Mesothelial cell of epicardium (in vitro differentiated cells): Measurements from ENCODE around the gene SULF2. TPM values are rescaled to one million over a fixed set of nuclear protein-coding genes. Genes with fewer than 3 reads are reported as not detected.

ENCODE experiments used
- DNase-seq, 2 experiments: peaks; one replicate each; pipeline ENCODE4 v3.0.0; 2021; ENCODE audit warnings: low spot score in 2 of 2; ENCODE audit not compliant: unreplicated experiment in 2 of 2
- H3K27ac Mint-ChIP-seq: 2 replicates; pipeline ENCODE4 v1.8.0; 2021; ENCODE audit warnings: mixed read lengths
- H3K27me3 Mint-ChIP-seq: 2 replicates; pipeline ENCODE4 v1.8.0; 2021; ENCODE audit warnings: low read depth, mixed read lengths
- H3K36me3 Mint-ChIP-seq: 2 replicates; pipeline ENCODE4 v1.8.0; 2021; ENCODE audit warnings: mixed read lengths
- H3K4me1 Mint-ChIP-seq: 2 replicates; pipeline ENCODE4 v1.8.0; 2021; ENCODE audit warnings: mixed read lengths
- H3K4me3 Mint-ChIP-seq: 2 replicates; pipeline ENCODE4 v1.8.0; 2021; ENCODE audit warnings: mild to moderate bottlenecking, moderate library complexity, mixed read lengths
- H3K9me3 Mint-ChIP-seq: 2 replicates; pipeline ENCODE4 v1.8.0; 2021; ENCODE audit warnings: mixed read lengths
- total RNA-seq: library from RNA; stranded (reverse); gene quantifications from 3 replicates; pipeline ENCODE4 v1.2.1, GENCODE V29; 2021
- TF ChIP-seq, protein P1 (sequence below): fragments of 200-600 bp; sonication (generic); IDR thresholded peaks from one replicate; pipeline ENCODE4 v1.5.0; 2021; ENCODE audit warnings: antibody characterized with exemption; ENCODE audit not compliant: unreplicated experiment

SULF2 gene
- total RNA-seq, 1 donor from 2014 or later, result 77.0 TPM

GRCh38 chr20:47713878-47714450, 71.3 kb downstream of the SULF2 start:
- Mint-ChIP-seq H3K27ac (no peak overlapping the region), H3K9me3 (no peaks in the 10 kb centered on the region)
- TF ChIP-seq, protein P1, sequence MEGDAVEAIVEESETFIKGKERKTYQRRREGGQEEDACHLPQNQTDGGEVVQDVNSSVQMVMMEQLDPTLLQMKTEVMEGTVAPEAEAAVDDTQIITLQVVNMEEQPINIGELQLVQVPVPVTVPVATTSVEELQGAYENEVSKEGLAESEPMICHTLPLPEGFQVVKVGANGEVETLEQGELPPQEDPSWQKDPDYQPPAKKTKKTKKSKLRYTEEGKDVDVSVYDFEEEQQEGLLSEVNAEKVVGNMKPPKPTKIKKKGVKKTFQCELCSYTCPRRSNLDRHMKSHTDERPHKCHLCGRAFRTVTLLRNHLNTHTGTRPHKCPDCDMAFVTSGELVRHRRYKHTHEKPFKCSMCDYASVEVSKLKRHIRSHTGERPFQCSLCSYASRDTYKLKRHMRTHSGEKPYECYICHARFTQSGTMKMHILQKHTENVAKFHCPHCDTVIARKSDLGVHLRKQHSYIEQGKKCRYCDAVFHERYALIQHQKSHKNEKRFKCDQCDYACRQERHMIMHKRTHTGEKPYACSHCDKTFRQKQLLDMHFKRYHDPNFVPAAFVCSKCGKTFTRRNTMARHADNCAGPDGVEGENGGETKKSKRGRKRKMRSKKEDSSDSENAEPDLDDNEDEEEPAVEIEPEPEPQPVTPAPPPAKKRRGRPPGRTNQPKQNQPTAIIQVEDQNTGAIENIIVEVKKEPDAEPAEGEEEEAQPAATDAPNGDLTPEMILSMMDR, result no peak

GRCh38 chr20:47713163-47713562, 72.1 kb downstream of the SULF2 start:
- Mint-ChIP-seq H3K27me3 (no peaks in the 10 kb centered on the region), H3K4me3 (no peak overlapping the region), H3K9me3 (no peaks in the 10 kb centered on the region), H3K27ac (no peak overlapping the region), H3K36me3 (peaks cover 8% of the 10 kb centered on the region), H3K4me1 (peaks cover 12% of the 10 kb centered on the region)
- TF ChIP-seq, protein P1, result no peak
- DNase-seq, result no peak

More at GRCh38 chr20:47713878-47714450, 71.3 kb downstream of the SULF2 start:
- no peak for DNase-seq
- no peaks in the 10 kb centered on the region for H3K27me3 Mint-ChIP-seq
- no peak overlapping the region for H3K4me3 Mint-ChIP-seq
- peaks cover 8% of the 10 kb centered on the region for H3K36me3 Mint-ChIP-seq
- peaks cover 12% of the 10 kb centered on the region for H3K4me1 Mint-ChIP-seq

DNA sequence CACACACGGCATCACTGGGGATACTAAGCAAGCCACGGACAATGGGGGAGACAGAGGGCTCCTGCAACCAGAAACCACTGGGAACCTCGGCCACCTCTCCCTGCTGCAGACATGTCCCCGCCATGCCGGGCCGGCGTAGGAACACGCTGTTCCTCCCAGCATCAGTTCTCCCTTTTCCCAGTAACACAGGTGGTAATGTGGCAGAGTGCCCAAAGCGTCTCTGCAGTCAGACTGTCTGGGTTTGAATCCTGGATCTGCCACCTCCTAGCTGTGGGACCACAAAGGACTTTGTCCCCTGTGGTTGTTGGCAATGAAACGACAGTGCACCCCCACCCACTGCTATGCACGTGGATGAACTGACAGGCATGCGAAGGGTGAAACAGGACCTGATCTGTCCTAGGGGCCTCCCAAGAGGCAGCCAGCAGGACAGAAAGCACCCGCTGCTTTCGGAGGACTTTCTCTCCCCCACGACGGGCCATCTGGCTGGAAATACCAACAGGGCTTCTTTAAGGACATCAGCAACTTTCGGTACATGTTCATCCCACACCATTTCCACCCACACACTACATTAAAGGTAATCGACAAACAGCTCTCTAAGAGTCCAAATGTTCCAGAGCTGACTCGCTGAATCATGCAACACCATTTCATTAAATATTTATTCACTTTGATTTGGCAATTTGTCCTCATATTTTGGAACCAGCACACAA, 74.1 kb downstream of the SULF2 start:
- TF ChIP-seq, protein P1, result no peak
- Mint-ChIP-seq H3K4me3 (no peak overlapping the region), H3K4me1 (peaks cover 12% of the 10 kb centered on the region), H3K27ac (no peak overlapping the region), H3K27me3 (no peaks in the 10 kb centered on the region), H3K36me3 (peaks cover 9% of the 10 kb centered on the region), H3K9me3 (no peaks in the 10 kb centered on the region)
- no peak for DNase-seq

GRCh38 chr20:47710665-47711045, 74.6 kb downstream of the SULF2 start:
- H3K9me3 Mint-ChIP-seq, result no peaks in the 10 kb centered on the region
- no peak for DNase-seq
- TF ChIP-seq, protein P1, result no peak
- H3K27ac Mint-ChIP-seq, result peak overlapping the region; percentile 58
- peaks cover 12% of the 10 kb centered on the region for H3K4me1 Mint-ChIP-seq
- H3K36me3 Mint-ChIP-seq, result peaks cover 10% of the 10 kb centered on the region
- H3K27me3 Mint-ChIP-seq, result no peaks in the 10 kb centered on the region
- H3K4me3 Mint-ChIP-seq, result no peak overlapping the region

DNA sequence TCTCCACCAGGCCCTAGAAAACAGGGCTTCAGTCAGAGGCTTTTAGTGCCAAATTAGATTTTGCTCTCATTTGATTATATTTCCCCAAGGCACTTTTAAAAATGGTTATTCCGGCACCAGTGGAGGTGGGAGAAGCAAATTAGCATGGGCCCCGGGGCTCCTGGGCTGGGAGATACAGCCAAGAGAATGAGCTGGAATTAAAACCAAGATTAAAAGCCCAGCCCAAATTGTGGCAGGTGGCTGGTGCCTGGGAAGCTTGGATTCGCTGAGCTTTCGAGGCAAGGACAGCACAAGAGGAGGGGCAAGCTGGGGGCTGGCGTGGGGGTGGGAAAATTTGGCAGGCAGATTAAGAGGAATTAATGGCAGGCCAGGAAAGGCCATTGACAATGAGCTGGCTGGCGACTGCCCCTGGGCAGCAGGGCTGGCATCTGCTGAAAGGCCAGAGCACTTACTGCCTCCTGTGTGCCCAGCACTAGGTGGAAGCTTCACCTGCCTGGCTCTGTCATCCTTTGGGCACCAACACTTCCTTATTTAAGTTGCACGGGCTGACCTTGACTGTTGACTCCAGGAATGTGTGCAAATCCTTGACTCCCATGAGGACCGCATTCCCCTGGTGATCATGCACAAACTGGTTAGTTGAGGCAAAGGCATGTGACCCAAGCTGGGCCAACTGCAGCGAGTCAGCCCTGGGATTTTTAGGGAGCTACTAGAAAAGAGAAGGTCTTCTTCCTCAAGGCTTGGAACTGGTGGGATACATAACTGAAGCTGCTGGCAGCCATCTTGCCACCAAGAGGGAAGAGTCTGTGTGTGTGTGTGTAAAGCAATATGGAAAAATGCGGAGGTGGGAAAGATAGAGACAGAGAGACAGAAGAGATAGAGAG, 76.1 kb downstream of the SULF2 start:
- Mint-ChIP-seq H3K27me3 (no peaks in the 10 kb centered on the region), H3K4me3 (no peak overlapping the region), H3K9me3 (no peaks in the 10 kb centered on the region), H3K27ac (no peak overlapping the region), H3K4me1 (peaks cover 21% of the 10 kb centered on the region), H3K36me3 (peaks cover 8% of the 10 kb centered on the region)
- DNase-seq, result no peak
- TF ChIP-seq, protein P1, result no peak
